Endodermal cell (in vitro differentiated cells): ENCODE measurements around the gene CHMP5. TPM values are rescaled to one million over a fixed set of nuclear protein-coding genes. Genes with fewer than 3 reads are reported as not detected.

ENCODE experiments used
- DNase-seq: peaks from one replicate; pipeline ENCODE4 v3.0.0-alpha.2; 2017
- H3K27ac ChIP-seq: 2 replicates; pipeline ENCODE4 v1.5.1; 2013; ENCODE audit warnings: mild to moderate bottlenecking, low read depth, low read length, moderate library complexity
- H3K27me3 ChIP-seq: 2 replicates; pipeline ENCODE4 v1.6.1; 2013; ENCODE audit warnings: mild to moderate bottlenecking, low read length, moderate library complexity; ENCODE audit not compliant: insufficient read depth, control insufficient read depth, poor library complexity, severe bottlenecking
- H3K36me3 ChIP-seq: 2 replicates; pipeline ENCODE4 v1.7.0; 2013; ENCODE audit warnings: mild to moderate bottlenecking, low read length, moderate library complexity; ENCODE audit not compliant: control insufficient read depth, insufficient read depth
- H3K4me1 ChIP-seq: one replicate; pipeline ENCODE4 v1.7.0; 2013; ENCODE audit warnings: low read length; ENCODE audit not compliant: control insufficient read depth, insufficient read depth
- H3K4me3 ChIP-seq: 2 replicates; pipeline ENCODE4 v1.5.1; 2013; ENCODE audit warnings: mild to moderate bottlenecking, low read length, moderate library complexity
- H3K9ac ChIP-seq: 2 replicates; pipeline ENCODE4 v1.6.1; 2013; ENCODE audit warnings: mild to moderate bottlenecking, low read length, moderate library complexity; ENCODE audit not compliant: poor library complexity, severe bottlenecking; ENCODE audit errors: extremely low read depth
- H3K9me3 ChIP-seq: 2 replicates; pipeline ENCODE4 v1.6.1; 2013; ENCODE audit warnings: mild to moderate bottlenecking, low read length, moderate library complexity; ENCODE audit not compliant: control insufficient read depth
- H3K27ac Mint-ChIP-seq: 2 replicates; pipeline ENCODE4 v1.8.0; 2020; ENCODE audit warnings: mixed read lengths
- H3K27me3 Mint-ChIP-seq: 2 replicates; pipeline ENCODE4 v1.8.0; 2021; ENCODE audit warnings: mild to moderate bottlenecking, mixed read lengths; ENCODE audit not compliant: insufficient read depth
- H3K36me3 Mint-ChIP-seq: 2 replicates; pipeline ENCODE4 v1.8.0; 2020; ENCODE audit warnings: low read depth, mixed read lengths
- H3K4me1 Mint-ChIP-seq: 2 replicates; pipeline ENCODE4 v1.8.0; 2020; ENCODE audit warnings: mixed read lengths
- H3K4me3 Mint-ChIP-seq: 2 replicates; pipeline ENCODE4 v1.8.0; 2020; ENCODE audit warnings: mild to moderate bottlenecking, moderate library complexity, mixed read lengths
- H3K9me3 Mint-ChIP-seq: 2 replicates; pipeline ENCODE4 v1.8.0; 2020; ENCODE audit warnings: mild to moderate bottlenecking, mixed read lengths
- WGBS, 2 experiments: methylation state at CpG; one replicate each; pipeline versions ENCODE4 v1.1.5 to v1.1.7; 2013; ENCODE audit warnings: missing lambda C conversion rate in 2 of 2, mixed read lengths in 1 of 2; ENCODE audit not compliant: insufficient coverage in 1 of 2, insufficient read length in 1 of 2; 5-methylcytosine and 5-hydroxymethylcytosine counted together
- total RNA-seq, 2 donors: library from RNA; stranded (reverse); fragmentation: NEBNext Ultra II Directional in 1 of 2; extraction: Animal tissue kit (Norgen Biotek cat#: 25700) in 1 of 2; gene quantifications; 2 replicates in 1 of 2; 3 replicates in 1 of 2; pipeline ENCODE4 v1.2.1, GENCODE V29; 2021
- TF ChIP-seq, protein P1 (sequence below): fragments of 200-600 bp; sonication (generic); conservative IDR thresholded peaks from 2 replicates; pipeline ENCODE4 v1.5.0; 2021; ENCODE audit warnings: antibody characterized with exemption, mild to moderate bottlenecking

CHMP5 gene
- total RNA-seq, 2 donors from 2014 or later: 62.9 to 80.2 TPM

- H3K27me3 ChIP-seq: no peaks in the 10 kb centered on the region
- H3K9me3 ChIP-seq: no peaks in the 10 kb centered on the region
- no peak for DNase-seq
- no peak overlapping the region for H3K4me3 ChIP-seq
- TF ChIP-seq, protein P1, sequence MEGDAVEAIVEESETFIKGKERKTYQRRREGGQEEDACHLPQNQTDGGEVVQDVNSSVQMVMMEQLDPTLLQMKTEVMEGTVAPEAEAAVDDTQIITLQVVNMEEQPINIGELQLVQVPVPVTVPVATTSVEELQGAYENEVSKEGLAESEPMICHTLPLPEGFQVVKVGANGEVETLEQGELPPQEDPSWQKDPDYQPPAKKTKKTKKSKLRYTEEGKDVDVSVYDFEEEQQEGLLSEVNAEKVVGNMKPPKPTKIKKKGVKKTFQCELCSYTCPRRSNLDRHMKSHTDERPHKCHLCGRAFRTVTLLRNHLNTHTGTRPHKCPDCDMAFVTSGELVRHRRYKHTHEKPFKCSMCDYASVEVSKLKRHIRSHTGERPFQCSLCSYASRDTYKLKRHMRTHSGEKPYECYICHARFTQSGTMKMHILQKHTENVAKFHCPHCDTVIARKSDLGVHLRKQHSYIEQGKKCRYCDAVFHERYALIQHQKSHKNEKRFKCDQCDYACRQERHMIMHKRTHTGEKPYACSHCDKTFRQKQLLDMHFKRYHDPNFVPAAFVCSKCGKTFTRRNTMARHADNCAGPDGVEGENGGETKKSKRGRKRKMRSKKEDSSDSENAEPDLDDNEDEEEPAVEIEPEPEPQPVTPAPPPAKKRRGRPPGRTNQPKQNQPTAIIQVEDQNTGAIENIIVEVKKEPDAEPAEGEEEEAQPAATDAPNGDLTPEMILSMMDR: no peak
- peak overlapping the region; percentile 59 for H3K27ac Mint-ChIP-seq
- no peak overlapping the region for H3K27ac ChIP-seq
- H3K4me1 Mint-ChIP-seq: peaks cover 11% of the 10 kb centered on the region
- peaks cover 98% of the 10 kb centered on the region for H3K36me3 ChIP-seq
- H3K27me3 Mint-ChIP-seq: no peaks in the 10 kb centered on the region
- 97 to 100% methylated on average over 1 to 2 of the region's 2 CpGs for WGBS, 2 experiments
- H3K4me3 Mint-ChIP-seq: no peak overlapping the region
- no peaks in the 10 kb centered on the region for H3K9me3 Mint-ChIP-seq
- peaks cover 5% of the 10 kb centered on the region for H3K4me1 ChIP-seq
- peaks cover 51% of the 10 kb centered on the region for H3K36me3 Mint-ChIP-seq
- H3K9ac ChIP-seq: no peak overlapping the region
These were observed 35.7 kb downstream of the CHMP5 start for GRCh38 chr9:33300546-33300945.

DNA sequence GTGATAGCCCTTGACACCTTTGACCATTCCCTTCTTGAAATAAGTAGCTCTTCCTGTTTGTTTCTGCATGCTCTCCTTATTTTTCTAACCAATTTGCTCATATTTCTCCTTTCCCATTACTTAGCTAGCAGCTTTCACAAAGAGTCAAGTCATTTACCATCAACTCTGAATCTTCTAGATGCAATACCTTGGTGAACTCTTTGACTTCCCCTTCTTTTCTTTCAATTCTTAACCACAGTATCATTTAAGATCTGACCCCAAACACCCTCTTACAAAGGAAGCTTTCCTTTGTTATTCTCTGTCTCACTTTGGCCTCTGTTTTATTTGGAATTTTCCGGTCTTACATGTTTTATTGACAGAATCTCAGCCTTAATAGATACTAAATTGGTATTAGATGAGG lies 39.5 kb downstream of the CHMP5 start:
- no peak overlapping the region for H3K4me3 ChIP-seq
- Mint-ChIP-seq H3K9me3 (no peaks in the 10 kb centered on the region), H3K27me3 (no peaks in the 10 kb centered on the region), H3K36me3 (peaks cover 47% of the 10 kb centered on the region), H3K27ac (no peak overlapping the region), H3K4me3 (no peak overlapping the region), H3K4me1 (no peaks in the 10 kb centered on the region)
- TF ChIP-seq, protein P1: no peak
- H3K4me1 ChIP-seq: no peaks in the 10 kb centered on the region
- peaks cover 95% of the 10 kb centered on the region for H3K36me3 ChIP-seq
- no peak overlapping the region for H3K27ac ChIP-seq
- no peak for DNase-seq
- WGBS, 2 experiments: 91% methylated on average over 1 of the region's 1 CpG; no CpG with 5 or more reads in 1 of the 2 experiments
- H3K9me3 ChIP-seq: no peaks in the 10 kb centered on the region
- H3K27me3 ChIP-seq: no peaks in the 10 kb centered on the region
- no peak overlapping the region for H3K9ac ChIP-seq

GRCh38 chr9:33306037-33306436 lies 41.2 kb downstream of the CHMP5 start:
- H3K9me3 ChIP-seq: no peaks in the 10 kb centered on the region
- DNase-seq: no peak
- no peak overlapping the region for H3K4me3 Mint-ChIP-seq
- no peak overlapping the region for H3K27ac Mint-ChIP-seq
- H3K27ac ChIP-seq: no peak overlapping the region
- TF ChIP-seq, protein P1: no peak
- no peak overlapping the region for H3K9ac ChIP-seq
- H3K36me3 ChIP-seq: peaks cover 94% of the 10 kb centered on the region
- H3K4me1 Mint-ChIP-seq: no peaks in the 10 kb centered on the region
- no peaks in the 10 kb centered on the region for H3K9me3 Mint-ChIP-seq
- H3K36me3 Mint-ChIP-seq: peaks cover 40% of the 10 kb centered on the region
- no peaks in the 10 kb centered on the region for H3K27me3 ChIP-seq
- H3K4me1 ChIP-seq: no peaks in the 10 kb centered on the region
- WGBS, 2 experiments: 92 to 100% methylated on average over 3 of the region's 3 CpGs
- H3K27me3 Mint-ChIP-seq: no peaks in the 10 kb centered on the region
- H3K4me3 ChIP-seq: no peak overlapping the region
